ENCODE results near the gene DPP9.

Gene DPP9

GRCh38 chr19:4678881-4679790 lies 44.5 kb downstream of the DPP9 start:
- Histone ChIP-seq H3K27me3 (ENCODE audit: control insufficient read depth, insufficient read depth, low read length) (no peaks in the 10 kb centered on the region), H3K9ac (ENCODE audit: low read length) (no peak overlapping the region), H3K4me3 (ENCODE audit: low read length) (no peak overlapping the region), H3K27ac (ENCODE audit: low read length) (no peak overlapping the region), H3K4me1 (ENCODE audit: control insufficient read depth, low read depth, low read length) (peaks cover 3% of the 10 kb centered on the region), H3K36me3 (ENCODE audit: control insufficient read depth, low read depth, low read length) (peaks cover 3% of the 10 kb centered on the region), H3K9me3 (ENCODE audit: control insufficient read depth, low read depth, low read length) (no peaks in the 10 kb centered on the region)

- Histone ChIP-seq H3K9me3 (ENCODE audit: control insufficient read depth, low read depth, low read length) (no peaks in the 10 kb centered on the region), H3K4me1 (ENCODE audit: control insufficient read depth, low read depth, low read length) (peaks cover 3% of the 10 kb centered on the region), H3K4me3 (ENCODE audit: low read length) (no peak overlapping the region), H3K36me3 (ENCODE audit: control insufficient read depth, low read depth, low read length) (no peaks in the 10 kb centered on the region), H3K27me3 (ENCODE audit: control insufficient read depth, insufficient read depth, low read length) (no peaks in the 10 kb centered on the region), H3K27ac (ENCODE audit: low read length) (no peak overlapping the region), H3K9ac (ENCODE audit: low read length) (no peak overlapping the region)
Measured at GRCh38 chr19:4676955-4677731, 46.5 kb downstream of the DPP9 start.

GRCh38 chr19:4675346-4675745 lies 48.3 kb downstream of the DPP9 start:
- Histone ChIP-seq H3K9ac (ENCODE audit: low read length) (no peak overlapping the region), H3K4me3 (ENCODE audit: low read length) (no peak overlapping the region), H3K36me3 (ENCODE audit: control insufficient read depth, low read depth, low read length) (no peaks in the 10 kb centered on the region), H3K27me3 (ENCODE audit: control insufficient read depth, insufficient read depth, low read length) (no peaks in the 10 kb centered on the region), H3K27ac (ENCODE audit: low read length) (no peak overlapping the region), H3K9me3 (ENCODE audit: control insufficient read depth, low read depth, low read length) (no peaks in the 10 kb centered on the region), H3K4me1 (ENCODE audit: control insufficient read depth, low read depth, low read length) (peaks cover 3% of the 10 kb centered on the region)

GRCh38 chr19:4673726-4674125 lies 49.9 kb downstream of the DPP9 start:
- H3K36me3 ChIP-seq (ENCODE audit: control insufficient read depth, low read depth, low read length): no peaks in the 10 kb centered on the region
- no peaks in the 10 kb centered on the region for H3K27me3 ChIP-seq (ENCODE audit: control insufficient read depth, insufficient read depth, low read length)
- no peak overlapping the region for H3K4me3 ChIP-seq (ENCODE audit: low read length)
- peaks cover 3% of the 10 kb centered on the region for H3K4me1 ChIP-seq (ENCODE audit: control insufficient read depth, low read depth, low read length)
- no peak overlapping the region for H3K27ac ChIP-seq (ENCODE audit: low read length)
- no peak overlapping the region for H3K9ac ChIP-seq (ENCODE audit: low read length)
- no peaks in the 10 kb centered on the region for H3K9me3 ChIP-seq (ENCODE audit: control insufficient read depth, low read depth, low read length)

- H3K4me1 ChIP-seq (ENCODE audit: control insufficient read depth, low read depth, low read length): peaks cover 3% of the 10 kb centered on the region
- no peaks in the 10 kb centered on the region for H3K9me3 ChIP-seq (ENCODE audit: control insufficient read depth, low read depth, low read length)
- H3K4me3 ChIP-seq (ENCODE audit: low read length): no peak overlapping the region
- H3K27ac ChIP-seq (ENCODE audit: low read length): no peak overlapping the region
- no peak overlapping the region for H3K9ac ChIP-seq (ENCODE audit: low read length)
- H3K36me3 ChIP-seq (ENCODE audit: control insufficient read depth, low read depth, low read length): peaks cover 2% of the 10 kb centered on the region
- no peaks in the 10 kb centered on the region for H3K27me3 ChIP-seq (ENCODE audit: control insufficient read depth, insufficient read depth, low read length)
Measured at GRCh38 chr19:4673216-4673615, 50.4 kb downstream of the DPP9 start.

- Histone ChIP-seq H3K9ac (ENCODE audit: low read length) (no peak overlapping the region), H3K4me3 (ENCODE audit: low read length) (no peak overlapping the region), H3K27me3 (ENCODE audit: control insufficient read depth, insufficient read depth, low read length) (no peaks in the 10 kb centered on the region), H3K27ac (ENCODE audit: low read length) (no peak overlapping the region), H3K9me3 (ENCODE audit: control insufficient read depth, low read depth, low read length) (no peaks in the 10 kb centered on the region), H3K4me1 (ENCODE audit: control insufficient read depth, low read depth, low read length) (no peaks in the 10 kb centered on the region), H3K36me3 (ENCODE audit: control insufficient read depth, low read depth, low read length) (peaks cover 4% of the 10 kb centered on the region)
Measured at GRCh38 chr19:4671185-4671851, 52.3 kb downstream of the DPP9 start.

- Histone ChIP-seq H3K27ac (ENCODE audit: low read length) (no peak within 1 kb of the TSS), H3K9me3 (ENCODE audit: control insufficient read depth, low read depth, low read length) (no peaks in the 10 kb centered on the region), H3K4me3 (ENCODE audit: low read length) (peak within 1 kb of the TSS; percentile 78), H3K36me3 (ENCODE audit: control insufficient read depth, low read depth, low read length) (peaks cover 4% of the 10 kb centered on the region), H3K4me1 (ENCODE audit: control insufficient read depth, low read depth, low read length) (no peaks in the 10 kb centered on the region), H3K9ac (ENCODE audit: low read length) (peak within 1 kb of the TSS; percentile 68), H3K27me3 (ENCODE audit: control insufficient read depth, insufficient read depth, low read length) (no peaks in the 10 kb centered on the region)
Measured at GRCh38 chr19:4669723-4670480, 53.7 kb downstream of the DPP9 start, which contains the start of gene MYDGF. Gene MYDGF (minus strand): TSS chr19:4670342. CDS start chr19:4670334, 8 bp downstream.

GRCh38 chr19:4664642-4665041 lies 59.0 kb downstream of the DPP9 start:
- Histone ChIP-seq H3K9me3 (ENCODE audit: control insufficient read depth, low read depth, low read length) (no peaks in the 10 kb centered on the region), H3K27ac (ENCODE audit: low read length) (no peak overlapping the region), H3K36me3 (ENCODE audit: control insufficient read depth, low read depth, low read length) (peaks cover 9% of the 10 kb centered on the region), H3K4me1 (ENCODE audit: control insufficient read depth, low read depth, low read length) (no peaks in the 10 kb centered on the region), H3K4me3 (ENCODE audit: low read length) (no peak overlapping the region), H3K9ac (ENCODE audit: low read length) (no peak overlapping the region), H3K27me3 (ENCODE audit: control insufficient read depth, insufficient read depth, low read length) (no peaks in the 10 kb centered on the region)

GRCh38 chr19:4662812-4663211 lies 60.8 kb downstream of the DPP9 start:
- H3K27me3 ChIP-seq (ENCODE audit: control insufficient read depth, insufficient read depth, low read length): no peaks in the 10 kb centered on the region
- H3K27ac ChIP-seq (ENCODE audit: low read length): no peak overlapping the region
- no peaks in the 10 kb centered on the region for H3K9me3 ChIP-seq (ENCODE audit: control insufficient read depth, low read depth, low read length)
- no peak overlapping the region for H3K4me3 ChIP-seq (ENCODE audit: low read length)
- no peaks in the 10 kb centered on the region for H3K4me1 ChIP-seq (ENCODE audit: control insufficient read depth, low read depth, low read length)
- no peak overlapping the region for H3K9ac ChIP-seq (ENCODE audit: low read length)
- peaks cover 13% of the 10 kb centered on the region for H3K36me3 ChIP-seq (ENCODE audit: control insufficient read depth, low read depth, low read length)

GRCh38 chr19:4662020-4662695 lies 61.5 kb downstream of the DPP9 start:
- H3K27ac ChIP-seq (ENCODE audit: low read length): no peak overlapping the region

More at GRCh38 chr19:4662020-4662695, 61.5 kb downstream of the DPP9 start:
- Histone ChIP-seq H3K27me3 (ENCODE audit: control insufficient read depth, insufficient read depth, low read length) (no peaks in the 10 kb centered on the region), H3K36me3 (ENCODE audit: control insufficient read depth, low read depth, low read length) (peaks cover 16% of the 10 kb centered on the region), H3K4me1 (ENCODE audit: control insufficient read depth, low read depth, low read length) (no peaks in the 10 kb centered on the region), H3K9ac (ENCODE audit: low read length) (no peak overlapping the region), H3K4me3 (ENCODE audit: low read length) (no peak overlapping the region), H3K9me3 (ENCODE audit: control insufficient read depth, low read depth, low read length) (no peaks in the 10 kb centered on the region)

Measured in iPS-18a (cell line).